ENCODE data around the gene TBC1D8.
A peak's percentile ranks its signal among the peaks of the same experiment; 100 is the strongest.

Gene TBC1D8

DNA sequence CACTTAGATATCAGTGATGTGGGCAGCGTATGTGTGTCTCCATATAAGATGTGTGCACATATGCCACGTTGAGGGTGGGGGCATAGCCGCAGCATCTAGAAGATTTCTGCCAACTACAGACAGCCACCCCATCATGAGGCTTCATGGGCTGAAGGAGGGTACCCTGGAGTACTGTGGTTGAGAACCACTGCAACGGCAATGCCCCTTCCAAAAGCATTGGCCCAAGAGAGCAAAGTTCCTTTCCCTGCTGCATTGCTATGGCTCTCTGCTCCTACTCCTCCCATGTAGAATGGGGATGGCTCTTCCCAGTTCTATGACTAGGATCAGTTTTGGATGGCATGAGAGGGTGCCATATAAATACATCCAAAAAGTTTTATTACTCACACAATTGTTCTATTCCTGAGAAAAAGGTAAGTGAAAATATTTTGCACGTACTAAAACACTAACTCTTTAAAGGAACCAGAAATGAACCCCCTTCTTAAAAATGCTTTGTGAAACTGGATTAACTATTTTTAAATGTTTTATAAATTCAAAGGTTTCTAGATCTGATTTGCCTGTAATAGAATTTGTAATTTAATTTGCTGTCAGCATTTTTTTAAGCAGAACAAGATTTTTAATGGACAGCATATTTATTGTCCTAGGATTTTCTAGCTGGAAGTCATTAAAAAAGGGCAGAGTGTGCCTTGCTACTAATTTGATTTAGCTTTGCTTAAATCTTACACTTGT is 153.5 kb downstream of the TBC1D8 start:
- FAIRE-seq: no peak

DNA sequence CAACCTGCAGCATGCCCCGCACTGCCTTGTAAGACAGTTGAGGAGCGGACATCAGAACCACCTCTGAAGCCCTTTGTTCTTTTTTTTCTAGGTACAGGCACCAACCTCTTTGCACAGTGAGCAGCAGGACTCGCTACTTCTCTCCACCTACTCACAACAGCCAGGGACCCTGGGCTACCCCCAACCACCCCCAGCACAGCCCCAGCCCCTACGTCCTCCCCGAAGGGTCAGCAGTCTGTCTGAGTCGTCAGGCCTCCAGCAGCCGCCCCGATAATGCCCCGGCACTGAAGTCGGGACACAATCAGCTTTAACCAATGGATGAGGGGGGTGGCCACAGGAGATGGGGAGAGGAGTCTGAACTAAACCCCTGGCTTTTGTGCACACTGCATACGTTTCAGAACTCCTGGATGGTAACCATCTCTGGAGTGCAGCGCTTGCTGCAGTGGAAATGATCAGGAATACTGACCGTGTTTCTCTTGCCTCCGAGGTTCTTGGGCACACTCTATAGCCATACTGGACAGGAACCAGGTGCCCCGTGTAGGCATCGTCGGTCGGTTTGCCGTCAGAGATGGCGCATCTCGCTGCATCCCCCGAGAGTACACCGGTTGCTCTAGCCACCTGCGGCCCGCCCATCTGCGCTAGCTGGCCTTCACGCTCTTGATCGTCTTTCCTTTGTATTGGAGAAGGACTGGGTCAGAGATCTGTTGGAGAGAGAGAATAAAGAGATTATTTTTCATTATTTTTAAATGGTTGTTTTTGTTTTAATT is 155.7 kb downstream of the TBC1D8 start:
- FAIRE-seq: no peak

- FAIRE-seq: no peak
Measured at GRCh38 chr2:100993294-100993693, 157.9 kb downstream of the TBC1D8 start.

DNA sequence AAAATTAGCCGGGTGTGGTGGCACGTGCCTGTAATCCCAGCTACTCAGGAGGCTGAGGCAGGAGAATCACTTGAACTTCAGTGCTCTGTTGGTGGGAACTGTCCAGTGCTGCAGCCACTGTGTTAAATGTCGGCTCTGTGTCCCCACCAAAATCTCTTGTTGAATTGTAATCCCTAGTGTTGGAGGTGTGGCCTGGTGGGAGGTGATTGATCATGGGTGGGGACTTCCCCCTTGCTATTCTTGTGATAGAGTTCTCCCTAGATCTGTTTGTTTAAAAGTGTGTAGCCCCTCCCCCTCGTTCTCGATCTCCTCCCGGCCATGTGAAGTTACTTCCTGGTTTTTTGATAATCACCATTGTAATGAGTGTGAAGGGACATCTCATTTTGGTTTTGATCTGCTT is 158.9 kb downstream of the TBC1D8 start:
- FAIRE-seq: no peak

DNA sequence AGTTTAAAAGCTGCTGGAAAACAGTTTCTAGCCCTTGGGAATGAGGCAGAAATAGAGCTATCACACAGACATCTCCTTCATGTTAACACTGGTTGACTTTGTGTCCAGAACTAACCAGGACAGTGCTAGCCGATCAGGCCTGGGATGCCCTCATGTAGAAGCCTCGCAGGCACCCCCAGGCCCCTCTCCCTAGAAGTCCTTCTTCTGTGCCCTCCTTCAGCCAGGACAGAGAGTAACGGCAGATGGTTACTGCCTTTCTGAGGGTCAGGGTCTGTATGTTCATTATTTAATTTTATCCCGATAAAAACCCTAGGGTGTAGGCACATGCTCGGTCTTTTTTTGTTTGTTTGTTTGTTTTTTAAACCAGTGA is 159.8 kb downstream of the TBC1D8 start:
- no peak for FAIRE-seq

- FAIRE-seq: no peak
Measured at GRCh38 chr2:100990650-100991403, 160.4 kb downstream of the TBC1D8 start.

GRCh38 chr2:100990166-100990565 is 161.0 kb downstream of the TBC1D8 start:
- FAIRE-seq: no peak

- no peak for FAIRE-seq
Measured at GRCh38 chr2:100989666-100990065, 161.5 kb downstream of the TBC1D8 start.

DNA sequence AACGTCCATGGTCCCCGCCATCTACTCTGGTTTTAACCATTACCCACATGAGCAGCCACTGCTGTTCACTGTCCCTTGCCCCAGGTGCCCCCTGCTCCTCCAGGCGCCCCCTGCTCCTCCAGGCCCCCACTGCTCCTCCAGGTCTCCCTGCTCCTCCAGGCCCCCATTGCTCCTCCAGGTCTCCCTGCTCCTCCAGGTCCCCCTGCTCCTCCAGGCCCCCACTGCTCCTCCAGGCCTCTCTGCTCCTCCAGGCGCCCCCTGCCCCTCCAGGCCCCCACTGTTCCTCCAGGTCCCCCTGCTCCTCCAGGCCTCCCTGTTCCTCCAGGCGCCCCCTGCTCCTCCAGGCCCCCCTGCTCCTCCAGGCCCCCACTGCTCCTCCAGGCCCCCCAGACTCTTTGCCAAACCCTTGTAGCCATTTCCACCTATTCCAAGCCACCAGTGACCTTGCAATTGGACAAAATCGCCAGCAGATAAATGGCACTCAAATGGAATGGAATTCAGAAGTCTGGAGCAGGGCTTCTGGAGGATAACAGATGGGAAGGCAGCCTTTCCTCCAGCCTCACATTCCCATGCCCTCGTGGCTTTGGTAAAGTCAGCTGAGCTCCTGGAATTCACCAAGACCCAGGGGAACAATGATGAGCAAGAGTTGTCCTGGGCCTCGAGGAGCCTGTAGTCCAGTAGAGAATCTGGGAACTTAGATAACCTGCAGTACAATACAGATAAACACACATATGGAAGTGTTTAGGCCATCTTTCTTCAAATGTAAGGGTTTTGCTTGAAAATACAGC is 162.4 kb downstream of the TBC1D8 start:
- no peak for FAIRE-seq

GRCh38 chr2:100987974-100988373 is 163.2 kb downstream of the TBC1D8 start:
- no peak for FAIRE-seq

DNA sequence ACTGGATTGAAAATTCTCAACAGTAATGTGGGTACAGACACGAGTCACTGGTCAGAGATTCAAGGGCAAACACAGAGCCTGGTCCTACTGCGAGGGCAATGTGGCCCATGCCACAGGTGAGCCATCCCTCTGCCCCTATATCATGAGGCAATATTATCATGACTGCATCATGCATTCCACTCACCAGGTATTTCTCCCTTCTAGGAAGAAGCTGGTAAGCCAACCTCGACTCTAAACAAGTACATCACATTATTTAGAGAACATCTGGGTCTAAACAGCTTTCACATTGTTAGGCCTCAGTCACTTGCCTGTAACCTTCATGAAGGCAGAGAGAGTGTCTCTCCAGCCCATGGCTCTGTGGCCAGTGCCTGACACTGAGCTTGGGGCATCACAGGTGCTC is 163.6 kb downstream of the TBC1D8 start:
- FAIRE-seq: no peak

- no peak for FAIRE-seq
Measured at GRCh38 chr2:100986157-100986556, 165.0 kb downstream of the TBC1D8 start.

- peak; percentile 90 for FAIRE-seq
Measured at GRCh38 chr2:100984892-100985307, 166.3 kb downstream of the TBC1D8 start.

GRCh38 chr2:100983684-100984310 is 167.4 kb downstream of the TBC1D8 start:
- no peak for FAIRE-seq

DNA sequence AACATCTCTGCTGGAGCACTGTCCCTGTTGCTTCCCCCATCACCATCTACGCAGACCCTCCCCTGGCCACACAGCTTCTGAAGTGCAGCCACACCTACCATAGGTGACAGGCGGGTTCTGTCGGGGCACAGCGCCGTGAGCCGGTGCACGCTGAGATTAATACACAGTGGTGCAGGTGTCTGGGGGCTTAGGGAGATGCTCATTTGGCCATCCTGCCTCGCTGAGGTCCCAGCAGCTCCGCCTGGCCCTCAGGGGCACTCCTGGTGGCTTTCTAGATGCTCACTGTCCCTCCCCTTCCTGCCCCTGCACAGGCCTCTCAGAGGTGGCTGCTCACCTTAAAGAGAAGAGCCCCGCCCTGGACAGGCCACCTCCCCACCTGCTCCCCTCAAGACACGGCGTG is 168.0 kb downstream of the TBC1D8 start:
- no peak for FAIRE-seq

- no peak for FAIRE-seq
Measured at GRCh38 chr2:100982431-100982861, 168.7 kb downstream of the TBC1D8 start.

GRCh38 chr2:100981011-100981410 is 170.2 kb downstream of the TBC1D8 start:
- FAIRE-seq: no peak

DNA sequence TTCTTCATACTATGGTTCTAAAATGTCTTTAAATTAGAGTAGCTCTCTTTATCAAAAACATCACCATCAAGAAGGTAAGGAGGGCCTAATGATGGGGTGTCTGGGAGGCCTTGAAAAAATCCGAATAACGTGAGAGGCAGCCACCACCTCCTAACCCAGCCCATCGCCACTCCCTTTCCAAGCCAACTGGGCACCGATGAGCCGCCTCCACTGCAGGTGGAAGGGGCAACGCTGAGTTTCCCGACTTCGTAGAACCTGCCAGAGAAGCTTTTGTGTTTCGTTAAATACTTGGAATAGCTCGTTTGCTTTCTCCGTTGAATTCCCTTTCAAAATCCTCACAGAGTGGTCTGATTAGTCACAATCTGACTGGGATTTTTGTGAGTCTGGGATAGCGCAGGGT is 171.1 kb downstream of the TBC1D8 start:
- no peak for FAIRE-seq

DNA sequence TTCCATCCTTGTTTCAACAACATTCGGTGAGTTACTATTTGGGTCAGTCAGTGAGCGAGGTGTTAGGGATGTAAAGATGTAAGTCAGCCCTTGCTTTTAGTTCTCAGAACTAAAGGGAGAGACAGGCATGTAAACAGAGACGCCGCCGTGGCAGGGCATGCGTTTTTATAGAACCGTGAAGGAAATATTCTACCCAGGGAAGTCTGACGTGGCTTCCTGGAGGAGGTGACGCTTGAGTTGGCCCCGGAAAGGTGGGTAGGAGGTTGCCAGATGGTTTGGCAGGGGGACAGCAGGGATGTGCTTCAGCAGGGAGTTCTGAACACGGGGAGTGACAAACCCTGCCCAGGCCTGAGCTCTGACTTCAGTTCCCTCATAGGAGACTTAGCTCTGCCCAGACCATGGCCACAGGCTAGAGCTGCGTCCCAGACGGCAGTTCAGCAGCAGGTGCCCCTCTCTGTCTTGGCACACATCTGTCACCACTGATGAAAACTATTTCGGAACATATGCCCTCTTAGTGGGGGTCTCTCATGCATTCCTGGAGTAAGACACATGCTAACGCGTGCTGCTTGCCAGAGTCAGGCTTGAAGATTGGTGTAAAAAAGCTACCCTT is 172.5 kb downstream of the TBC1D8 start:
- FAIRE-seq: no peak

DNA sequence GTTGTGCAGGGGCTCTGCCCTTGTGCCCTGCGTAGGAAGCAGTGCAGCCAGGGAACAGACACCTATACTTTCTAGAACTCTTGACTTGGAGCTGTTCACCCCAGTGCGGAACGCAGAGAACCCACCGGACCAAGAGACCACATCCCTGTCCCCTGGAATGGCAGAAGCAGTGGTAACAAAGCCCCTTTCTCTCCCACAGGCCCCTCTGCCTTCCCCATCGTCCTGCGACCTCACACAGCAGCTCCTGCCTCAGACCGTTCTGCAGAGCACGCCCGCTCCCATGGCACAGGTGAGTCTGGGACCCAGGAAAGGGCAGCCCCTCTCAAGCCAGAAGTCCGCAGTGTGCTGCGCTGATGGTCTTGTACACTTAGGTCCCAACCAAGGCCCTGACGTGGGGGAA is 173.7 kb downstream of the TBC1D8 start:
- no peak for FAIRE-seq

DNA sequence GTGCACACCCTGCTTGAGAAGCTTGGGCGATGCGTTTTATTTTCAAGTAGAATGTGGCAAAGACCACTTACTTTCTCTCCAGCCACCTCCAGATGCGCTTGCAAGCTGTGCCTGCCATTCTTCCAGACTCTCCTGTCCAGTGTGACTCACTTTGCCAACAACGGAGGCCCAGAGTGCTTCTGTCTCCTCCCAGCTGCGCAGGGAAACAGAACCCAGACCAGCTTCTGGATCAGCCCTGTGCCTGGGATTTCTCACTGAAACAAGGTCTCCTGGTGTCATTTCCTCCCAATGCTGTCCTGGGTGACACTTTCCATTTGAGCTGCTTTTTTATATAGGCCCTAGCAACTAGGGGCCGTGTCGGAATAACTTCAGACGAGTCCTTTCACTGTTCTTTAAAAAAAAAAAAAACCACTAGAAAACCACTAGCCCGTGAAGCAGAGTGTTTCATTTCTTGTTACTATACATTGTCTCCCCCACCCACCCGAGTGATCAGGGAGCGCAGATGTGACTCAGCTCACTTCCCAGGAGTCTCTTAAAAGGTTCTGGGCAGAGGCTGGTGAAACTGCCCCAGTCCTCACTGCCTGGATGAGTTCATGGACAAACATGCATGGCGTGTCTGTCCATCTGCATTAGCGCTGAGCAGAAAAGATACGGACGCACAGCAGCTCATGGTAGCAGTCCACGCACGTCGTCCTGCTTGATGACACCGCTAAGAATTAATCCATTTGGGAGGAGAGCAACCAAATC is 174.4 kb downstream of the TBC1D8 start:
- no peak for FAIRE-seq
